Body of pancreas (tissue), 4 donors: ENCODE measurements around the gene RBSN.

Experiments
- POLR2A ChIP-seq, 3 donors: fragments of 450-650 bp; IDR thresholded peaks; one replicate each; pipeline ENCODE4 v1.6.1; 2016; ENCODE audit warnings: antibody characterized with exemption in 3 of 3, mild to moderate bottlenecking in 2 of 3
- TF ChIP-seq, protein P1 (sequence below), 7 experiments: fragments of 450-650 bp in 4 of 7; fragments of 200-600 bp in 3 of 7; sonication (generic) in 3 of 7; IDR thresholded peaks; one replicate each; pipeline ENCODE4 v1.5.1; 2016 to 2019; ENCODE audit warnings: antibody characterized with exemption in 7 of 7

DNA sequence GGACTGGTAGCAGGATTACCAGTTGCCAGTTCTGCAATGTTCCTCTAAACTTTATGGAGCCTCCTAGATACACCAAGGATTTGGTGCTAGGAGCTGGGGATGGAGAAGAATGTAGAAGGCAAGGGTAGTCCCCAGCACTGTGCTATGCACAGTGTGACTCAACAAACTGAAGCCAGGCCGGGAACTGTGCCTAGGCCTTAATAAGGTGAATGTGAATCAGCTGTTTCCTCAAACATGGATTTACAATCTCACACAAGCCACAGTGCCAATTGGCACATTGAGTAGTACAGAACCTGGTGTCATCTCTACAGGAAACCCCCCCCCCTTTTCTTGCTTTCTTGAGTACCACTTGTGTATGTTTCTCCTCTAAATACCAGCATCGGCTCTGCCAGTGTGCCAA, 66.3 kb downstream of the RBSN start:
- TF ChIP-seq, protein P1, sequence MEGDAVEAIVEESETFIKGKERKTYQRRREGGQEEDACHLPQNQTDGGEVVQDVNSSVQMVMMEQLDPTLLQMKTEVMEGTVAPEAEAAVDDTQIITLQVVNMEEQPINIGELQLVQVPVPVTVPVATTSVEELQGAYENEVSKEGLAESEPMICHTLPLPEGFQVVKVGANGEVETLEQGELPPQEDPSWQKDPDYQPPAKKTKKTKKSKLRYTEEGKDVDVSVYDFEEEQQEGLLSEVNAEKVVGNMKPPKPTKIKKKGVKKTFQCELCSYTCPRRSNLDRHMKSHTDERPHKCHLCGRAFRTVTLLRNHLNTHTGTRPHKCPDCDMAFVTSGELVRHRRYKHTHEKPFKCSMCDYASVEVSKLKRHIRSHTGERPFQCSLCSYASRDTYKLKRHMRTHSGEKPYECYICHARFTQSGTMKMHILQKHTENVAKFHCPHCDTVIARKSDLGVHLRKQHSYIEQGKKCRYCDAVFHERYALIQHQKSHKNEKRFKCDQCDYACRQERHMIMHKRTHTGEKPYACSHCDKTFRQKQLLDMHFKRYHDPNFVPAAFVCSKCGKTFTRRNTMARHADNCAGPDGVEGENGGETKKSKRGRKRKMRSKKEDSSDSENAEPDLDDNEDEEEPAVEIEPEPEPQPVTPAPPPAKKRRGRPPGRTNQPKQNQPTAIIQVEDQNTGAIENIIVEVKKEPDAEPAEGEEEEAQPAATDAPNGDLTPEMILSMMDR (IDR thresholded peaks at IDR 0.05): no peak
- no peak for TF ChIP-seq POLR2A (IDR thresholded peaks at IDR 0.05)
